Common myeloid progenitor, CD34-positive (primary cell): Measurements from ENCODE around the gene SKA2.

ENCODE experiments used
- CTCF ChIA-PET: fragments of 350-600 bp; sonication (Branson Sonifier 250); formaldehyde crosslinking; loops from one replicate; lab custom pipeline; 2021; ENCODE audit warnings: antibody characterized with exemption; lab: Charles Lee
- POLR2A ChIA-PET: fragments of 350-600 bp; sonication (Branson Sonifier 250); formaldehyde crosslinking; loops from one replicate; lab custom pipeline; 2021; ENCODE audit warnings: antibody characterized with exemption; lab: Charles Lee
- DNase-seq, 3 donors: peaks; one replicate each; pipeline versions ENCODE4 v3.0.0 to v3.0.0-alpha.2; 2013
- H3K27ac ChIP-seq, 2 experiments: 1 replicate in 1 of 2; 2 replicates in 1 of 2; pipeline ENCODE4 v1.7.0; 2013; ENCODE audit warnings: inconsistent platforms in 2 of 2, low read length in 2 of 2, mild to moderate bottlenecking in 2 of 2, low read depth in 1 of 2, moderate library complexity in 1 of 2; ENCODE audit not compliant: severe bottlenecking in 2 of 2, insufficient read depth in 1 of 2, poor library complexity in 1 of 2
- H3K27me3 ChIP-seq, 5 experiments: replicated peaks in 2 of 5; 1 replicate in 3 of 5; 2 replicates in 2 of 5; pipeline versions ENCODE4 v1.6.1 to v1.7.0; 2013; ENCODE audit warnings: low read length in 4 of 5, mild to moderate bottlenecking in 2 of 5, moderate library complexity in 2 of 5, inconsistent platforms in 1 of 5; ENCODE audit not compliant: insufficient read depth in 5 of 5, control insufficient read depth in 4 of 5
- H3K36me3 ChIP-seq, 4 experiments: 1 replicate in 2 of 4; 2 replicates in 2 of 4; pipeline versions ENCODE4 v1.6.1 to v1.7.0; 2013; ENCODE audit warnings: low read length in 3 of 4, control low read depth in 1 of 4, mild to moderate bottlenecking in 1 of 4; ENCODE audit not compliant: control insufficient read depth in 4 of 4, insufficient read depth in 4 of 4
- H3K4me1 ChIP-seq, 4 experiments: 1 replicate in 3 of 4; 2 replicates in 1 of 4; pipeline versions ENCODE4 v1.6.1 to v1.7.1; 2013; ENCODE audit warnings: low read length in 3 of 4, mild to moderate bottlenecking in 3 of 4, control low read depth in 1 of 4, inconsistent platforms in 1 of 4, moderate library complexity in 1 of 4; ENCODE audit not compliant: control insufficient read depth in 4 of 4, insufficient read depth in 4 of 4; ENCODE audit errors: control extremely low read depth in 1 of 4
- H3K4me3 ChIP-seq, 7 experiments: 1 replicate in 4 of 7; 2 replicates in 3 of 7; pipeline versions ENCODE4 v1.5.1 to v1.7.0; 2013; ENCODE audit warnings: mild to moderate bottlenecking in 7 of 7, low read length in 6 of 7, moderate library complexity in 6 of 7, inconsistent platforms in 2 of 7, low read depth in 2 of 7, control low read depth in 1 of 7; ENCODE audit not compliant: insufficient read depth in 4 of 7, control insufficient read depth in 1 of 7; ENCODE audit errors: extremely low read depth in 1 of 7
- H3K9me3 ChIP-seq, 5 experiments: 1 replicate in 4 of 5; 2 replicates in 1 of 5; pipeline versions ENCODE4 v1.6.1 to v1.7.1; 2013; ENCODE audit warnings: low read length in 4 of 5, mild to moderate bottlenecking in 2 of 5, inconsistent platforms in 1 of 5, low read depth in 1 of 5, moderate library complexity in 1 of 5; ENCODE audit not compliant: control insufficient read depth in 4 of 5, insufficient read depth in 2 of 5; ENCODE audit errors: control extremely low read depth in 1 of 5
- WGBS: methylation state at CpG from one replicate; pipeline ENCODE4 v1.1.5; 2013; ENCODE audit not compliant: insufficient coverage; 5-methylcytosine and 5-hydroxymethylcytosine counted together

SKA2 gene

DNA sequence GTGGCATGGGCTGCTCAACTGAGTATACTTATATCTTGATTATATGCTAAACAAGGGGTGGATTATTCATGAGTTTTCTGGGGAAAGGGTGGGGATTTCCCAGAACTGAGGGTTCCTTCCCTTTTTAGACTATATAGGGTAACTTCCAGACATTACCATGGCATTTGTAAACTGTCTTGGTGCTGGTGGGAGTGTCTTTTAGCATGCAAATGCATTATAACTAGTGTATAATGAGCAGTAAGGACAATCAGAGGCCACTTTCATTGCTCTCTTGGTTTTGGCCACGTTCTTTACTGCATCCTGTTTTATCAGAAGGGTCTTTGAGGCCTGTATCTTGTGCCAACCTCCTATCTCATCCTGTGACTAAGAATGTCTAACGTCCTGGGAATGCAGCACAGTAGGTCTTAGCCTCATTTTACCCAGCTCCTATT is 12.6 kb upstream of the SKA2 start:
- H3K27ac ChIP-seq: no peak overlapping the region
- DNase-seq: peak; percentile 33 to 82 (median 82)
- peaks cover 2 to 16% (median 6%) of the 10 kb centered on the region in 4 experiments for H3K4me1 ChIP-seq
- no peak overlapping the region for H3K4me3 ChIP-seq
- no peaks in the 10 kb centered on the region for H3K27me3 ChIP-seq
- H3K36me3 ChIP-seq: peaks cover 0 to 9% (median 4%) of the 10 kb centered on the region in 4 experiments
- WGBS: no CpG with 5 or more reads among the region's 2 CpGs
- no peaks in the 10 kb centered on the region for H3K9me3 ChIP-seq
- ChIA-PET POLR2A (no interaction called here), CTCF (interaction anchor here (1.3 kb wide), 1 partner anchor 61 kb away, joined by 3 read pairs; the partner anchor contains the start of gene TRIM37)

DNA sequence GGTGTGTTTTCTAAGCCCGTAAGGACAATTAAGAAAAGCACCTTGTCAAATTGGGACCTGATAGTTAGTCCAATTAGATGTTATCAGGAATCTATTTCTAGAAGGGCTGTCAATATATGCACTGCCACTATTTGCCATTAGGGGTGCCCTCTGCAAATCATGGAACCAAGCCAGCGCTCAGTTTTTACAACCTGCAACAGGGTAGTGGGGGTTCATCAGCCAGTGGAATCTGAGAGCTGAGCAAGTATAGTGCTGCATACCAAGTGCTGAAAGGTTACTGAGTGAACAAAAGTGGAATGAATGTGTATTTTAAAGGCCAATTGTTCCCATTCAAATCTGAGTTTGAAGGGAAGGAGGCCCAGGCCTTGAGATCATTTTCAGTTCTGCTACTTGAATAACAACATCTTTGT is 11.0 kb upstream of the SKA2 start:
- H3K4me1 ChIP-seq: peaks cover 2 to 23% (median 6%) of the 10 kb centered on the region in 4 experiments
- ChIA-PET CTCF (no interaction called here), POLR2A (interaction anchor here (0.5 kb wide), 1 partner anchor 114 kb away, joined by 3 read pairs; no protein-coding TSS in a partner anchor)

GRCh38 chr17:59161477-59161876 is 6.5 kb upstream of the SKA2 start:
- no peaks in the 10 kb centered on the region for H3K27me3 ChIP-seq
- CTCF ChIA-PET: interaction anchor here (0.7 to 2.4 kb wide), 5 partner anchors 10 to 78 kb away, joined by 3 to 6 read pairs (median 3); no protein-coding TSS in a partner anchor

More for the DNA sequence above, 11.0 kb upstream of the SKA2 start:
- Histone ChIP-seq H3K9me3 (no peaks in the 10 kb centered on the region), H3K36me3 (peaks cover 0 to 3% (median 0%) of the 10 kb centered on the region in 4 experiments), H3K27ac (no peak overlapping the region), H3K27me3 (no peaks in the 10 kb centered on the region), H3K4me3 (no peak overlapping the region)
- WGBS: 96% methylated on average over 2 of the region's 2 CpGs
- DNase-seq: peak; percentile 65 to 68 (median 67)

GRCh38 chr17:59160157-59161025 is 5.4 kb upstream of the SKA2 start:
- ChIA-PET CTCF (interaction anchor here (1.5 to 2.4 kb wide), 2 partner anchors 15 to 50 kb away, joined by 3 to 6 read pairs; no protein-coding TSS in a partner anchor), POLR2A (no interaction called here)
- H3K9me3 ChIP-seq: no peaks in the 10 kb centered on the region
- peaks cover 0 to 4% (median 0%) of the 10 kb centered on the region in 4 experiments for H3K36me3 ChIP-seq
- DNase-seq: peak; percentile 33 to 66 (median 65)
- 100% methylated on average over 7 of the region's 9 CpGs for WGBS
- no peaks in the 10 kb centered on the region for H3K27me3 ChIP-seq
- H3K27ac ChIP-seq: peak overlapping the region in 1 of 2 experiments; percentile 22
- peak overlapping the region in 2 of 7 experiments; percentile 33 to 39 for H3K4me3 ChIP-seq
- peaks cover 13 to 36% (median 27%) of the 10 kb centered on the region in 4 experiments for H3K4me1 ChIP-seq

More at GRCh38 chr17:59161477-59161876, 6.5 kb upstream of the SKA2 start:
- H3K36me3 ChIP-seq: peaks cover 0 to 4% (median 0%) of the 10 kb centered on the region in 4 experiments
- no peak overlapping the region for H3K4me3 ChIP-seq
- DNase-seq: no peak
- H3K27ac ChIP-seq: peak overlapping the region in 1 of 2 experiments; percentile 1
- POLR2A ChIA-PET: no interaction called here
- H3K4me1 ChIP-seq: peaks cover 7 to 31% (median 19%) of the 10 kb centered on the region in 4 experiments
- 89% methylated on average over 1 of the region's 2 CpGs for WGBS
- H3K9me3 ChIP-seq: no peaks in the 10 kb centered on the region

DNA sequence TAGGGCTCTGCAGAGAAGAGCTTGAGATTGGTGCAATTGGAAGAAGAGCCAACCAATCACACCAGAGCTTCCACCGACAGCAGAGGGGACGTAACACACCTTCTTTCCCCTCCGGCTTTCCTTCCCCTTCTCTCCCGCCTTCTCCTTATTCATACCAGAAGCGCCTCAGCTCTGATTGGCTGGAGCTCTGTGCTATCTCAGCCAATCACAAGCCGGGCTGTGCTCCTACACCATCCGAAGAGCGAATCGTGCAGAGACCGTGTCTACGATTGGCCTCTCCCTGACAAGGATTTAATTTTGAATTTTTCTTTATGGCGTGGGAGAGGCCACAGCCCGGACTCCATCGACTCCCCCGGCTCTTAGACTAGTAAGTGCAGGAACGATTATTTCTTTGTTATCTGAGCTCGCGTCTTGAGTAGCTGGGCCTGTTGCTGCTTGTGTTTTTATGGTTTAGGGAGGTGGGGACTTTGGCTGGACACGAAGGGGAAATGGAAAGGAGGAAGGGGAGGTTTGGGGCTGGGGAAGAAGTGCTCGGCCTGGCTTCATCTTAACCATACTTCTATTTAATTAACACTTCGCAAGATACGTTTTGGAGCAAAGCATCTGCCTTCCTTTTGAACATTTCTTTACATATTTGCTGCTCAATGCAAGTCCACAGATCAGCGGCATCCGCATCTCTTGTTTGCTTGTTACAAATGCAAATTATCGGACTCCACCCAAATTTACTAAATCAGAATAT is 622 bp upstream of the SKA2 start, which contains the start of gene PRR11:
PRR11 (plus strand) TSS at position 308 of the 739 bp plus-strand sequence. CDS start 14,007 bp downstream, outside the sequence.
- Histone ChIP-seq H3K27ac (peak within 1 kb of the TSS; percentile 80 to 94), H3K27me3 (no peaks in the 10 kb centered on the region), H3K36me3 (peaks cover 0 to under 1% (median 0%) of the 10 kb centered on the region in 4 experiments), H3K9me3 (no peaks in the 10 kb centered on the region), H3K4me1 (peaks cover 10 to 52% (median 29%) of the 10 kb centered on the region in 4 experiments), H3K4me3 (peak within 1 kb of the TSS; percentile 91 to 99 (median 97))
- DNase-seq: peak in 2 of 3 donors; percentile 100
- POLR2A ChIA-PET: interaction anchor here (0.6 to 1.0 kb wide), 4 partner anchors 12 to 497 kb away, joined by 3 read pairs; no protein-coding TSS in a partner anchor
- 0% methylated on average over 13 of the region's 25 CpGs for WGBS
- CTCF ChIA-PET: no interaction called here

DNA sequence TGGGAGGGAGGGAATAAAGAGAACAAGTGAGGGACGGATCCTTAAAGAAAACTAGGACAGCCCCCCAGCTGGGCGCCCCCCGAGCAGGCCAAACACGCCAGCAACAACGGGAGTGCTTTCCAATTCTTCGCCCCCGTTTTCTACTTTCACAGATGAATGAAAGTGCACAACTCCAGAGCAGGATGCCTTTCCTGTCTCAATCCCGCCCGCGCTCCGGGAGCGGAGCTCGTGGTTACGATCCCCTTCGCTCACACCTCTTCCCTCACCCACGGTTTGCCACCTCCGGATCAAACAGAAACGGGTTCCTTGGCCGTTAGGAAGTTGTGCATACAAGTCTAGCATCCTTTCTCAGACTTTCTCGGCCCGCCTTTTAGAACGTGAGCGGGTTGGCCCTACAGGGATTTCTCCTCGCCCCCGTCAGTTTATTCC is 680 bp downstream of the SKA2 start:
- no peaks in the 10 kb centered on the region for H3K27me3 ChIP-seq
- ChIA-PET CTCF (no interaction called here), POLR2A (no interaction called here)
- peak overlapping the region; percentile 91 to 99 (median 97) for H3K4me3 ChIP-seq
- H3K27ac ChIP-seq: peak overlapping the region; percentile 80 to 94
- H3K9me3 ChIP-seq: no peaks in the 10 kb centered on the region
- peaks cover 10 to 49% (median 27%) of the 10 kb centered on the region in 4 experiments for H3K4me1 ChIP-seq
- no peaks in the 10 kb centered on the region for H3K36me3 ChIP-seq
- 0% methylated on average over 25 of the region's 25 CpGs for WGBS
- DNase-seq: no peak
